Gastroesophageal sphincter (tissue), 4 donors: ENCODE data around the gene GJC3. TPM values are rescaled to one million over a fixed set of nuclear protein-coding genes. Genes with fewer than 3 reads are reported as not detected.

Source experiments
- ATAC-seq: fragments of 150-250 bp; one replicate; pipeline ENCODE4 v1.9.1; 2016; ENCODE audit warnings: mild to moderate bottlenecking, moderate library complexity
- H3K27ac ChIP-seq, 4 donors: fragments of 200-600 bp; sonication (generic) in 3 of 4; 1 replicate in 3 of 4; 2 replicates in 1 of 4; pipeline ENCODE4 v1.5.1; 2016 to 2019
- H3K27me3 ChIP-seq: fragments of 200-600 bp; sonication (generic); one replicate; pipeline ENCODE4 v1.5.1; 2019
- H3K36me3 ChIP-seq, 2 donors: fragments of 200-600 bp; sonication (generic); one replicate each; pipeline ENCODE4 v1.5.1; 2019; ENCODE audit warnings: control low read depth in 1 of 2
- H3K4me1 ChIP-seq, 3 donors: fragments of 200-600 bp; sonication (generic); 1 replicate in 2 of 3; 2 replicates in 1 of 3; pipeline ENCODE4 v1.5.1; 2016 to 2019; ENCODE audit warnings: control low read depth in 2 of 3
- H3K4me3 ChIP-seq, 2 donors: fragments of 200-600 bp; sonication (generic); one replicate each; pipeline ENCODE4 v1.5.1; 2019; ENCODE audit warnings: mild to moderate bottlenecking in 1 of 2, moderate library complexity in 1 of 2
- H3K9me3 ChIP-seq, 3 donors: fragments of 200-600 bp; sonication (generic); one replicate each; pipeline ENCODE4 v1.5.1; 2017 to 2019; ENCODE audit warnings: control low read depth in 2 of 3
- CTCF ChIP-seq, 4 experiments: fragments of 200-600 bp in 2 of 4; fragments of 450-650 bp in 2 of 4; sonication (generic) in 1 of 4; IDR thresholded peaks; one replicate each; pipeline ENCODE4 v1.5.1; 2017 to 2019; ENCODE audit warnings: antibody characterized with exemption in 4 of 4, mild to moderate bottlenecking in 2 of 4, moderate library complexity in 2 of 4
- EP300 ChIP-seq: sonication (generic); formaldehyde crosslinking; IDR thresholded peaks from one replicate; pipeline ENCODE4 v1.6.1; 2017; ENCODE audit warnings: antibody characterized with exemption, mild to moderate bottlenecking
- POLR2A ChIP-seq, 2 donors: fragments of 450-650 bp; IDR thresholded peaks; one replicate each; pipeline ENCODE4 v1.6.1; 2017; ENCODE audit warnings: antibody characterized with exemption in 2 of 2, mild to moderate bottlenecking in 2 of 2, moderate library complexity in 1 of 2
- POLR2AphosphoS5 ChIP-seq: sonication (generic); formaldehyde crosslinking; IDR thresholded peaks from one replicate; pipeline ENCODE4 v1.6.1; 2017; ENCODE audit warnings: antibody characterized with exemption
- WGBS, 2 donors: methylation state at CpG; one replicate each; pipeline ENCODE4 v1.1.5; 2018; ENCODE audit warnings: low coverage in 1 of 2; 5-methylcytosine and 5-hydroxymethylcytosine counted together
- small RNA-seq, 4 donors: library from RNA; depleted of rRNA; stranded (forward); fragments of <200 nt; gene quantifications; one replicate each; pipeline ENCODE3, GENCODE V24; 2016
- total RNA-seq, 4 donors: library from RNA; depleted of rRNA; stranded (reverse); fragments of >200 nt; gene quantifications; one replicate each; pipeline ENCODE4 v1.1.0, GENCODE V29; 2016

GJC3 gene
- total RNA-seq, 4 donors from 2014 or later, result 0.62 TPM; not detected in 3

- WGBS, 2 donors, result 74 to 94% methylated on average over 3 of the region's 3 CpGs
- H3K36me3 ChIP-seq, result no peaks in the 10 kb centered on the region
- no peaks in the 10 kb centered on the region for H3K27me3 ChIP-seq
- no peaks in the 10 kb centered on the region for H3K4me1 ChIP-seq
- TF ChIP-seq POLR2AphosphoS5 (no peak), POLR2A (IDR thresholded peaks at IDR 0.05) (no peak), EP300 (no peak), CTCF (IDR thresholded peaks at IDR 0.05) (no peak)
- no peak within 1 kb of the TSS for H3K4me3 ChIP-seq
- no peak for ATAC-seq
- H3K9me3 ChIP-seq, result no peaks in the 10 kb centered on the region
- no peak within 1 kb of the TSS for H3K27ac ChIP-seq
Measured at GRCh38 chr7:99876933-99877332, 52.5 kb downstream of the GJC3 start, which contains the start of gene OR2AE1. Gene OR2AE1 (minus strand): TSS chr7:99877033. CDS start chr7:99877033, 0 bp downstream.

GRCh38 chr7:99876491-99876890 lies 52.9 kb downstream of the GJC3 start:
- no peaks in the 10 kb centered on the region for H3K36me3 ChIP-seq
- TF ChIP-seq CTCF (IDR thresholded peaks at IDR 0.05), result no peak
- no peak for TF ChIP-seq POLR2A (IDR thresholded peaks at IDR 0.05)
- no peak for TF ChIP-seq EP300
- TF ChIP-seq POLR2AphosphoS5, result no peak
- H3K4me1 ChIP-seq, result no peaks in the 10 kb centered on the region
- H3K9me3 ChIP-seq, result no peaks in the 10 kb centered on the region
- WGBS, 2 donors, result 83 to 85% methylated on average over 3 to 4 of the region's 5 CpGs
- H3K27ac ChIP-seq, result no peak overlapping the region
- ATAC-seq, result no peak
- no peaks in the 10 kb centered on the region for H3K27me3 ChIP-seq
- no peak overlapping the region for H3K4me3 ChIP-seq

Small RNAs within 50 kb of the gene (small RNA-seq; reads per million reads assigned to genes)
- gene RF00019 (0 reads per million in 4 donors), gene RF00561 (0 reads per million in 4 donors)

Other genes with a start within 250 kb of the GJC3 start
- 1 to 10 TPM in 3 of 4 donors, under 1 TPM in 1; 0.47 to 5.3 (median 1.9) TPM for gene CYP3A5, start 249.6 kb downstream of the GJC3 start, total RNA-seq
- not detected for gene CYP3A7, start 194.4 kb downstream of the GJC3 start, total RNA-seq
- not detected for gene CYP3A4, start 145.4 kb downstream of the GJC3 start, total RNA-seq
- not detected for gene CYP3A43, start 101.6 kb downstream of the GJC3 start, total RNA-seq
- not detected for gene OR2AE1, start 52.6 kb downstream of the GJC3 start, total RNA-seq
- 10 to 100 TPM; 25.3 to 32.2 (median 29.5) TPM for gene TRIM4, start 10.1 kb downstream of the GJC3 start, total RNA-seq
- 100 to 1,000 TPM in 1 of 4 donors, 1 to 10 TPM in 3; 1.5 to 128 (median 4.5) TPM for gene AZGP1, start 46.4 kb upstream of the GJC3 start, total RNA-seq
- gene ZKSCAN1, start 86.0 kb upstream of the GJC3 start, total RNA-seq, result 10 to 100 TPM; 31.6 to 35.5 (median 31.7) TPM
- gene ZSCAN21, start 120.2 kb upstream of the GJC3 start, total RNA-seq, result 10 to 100 TPM; 14.0 to 21.9 (median 20.9) TPM
- gene ZNF3, start 152.1 kb upstream of the GJC3 start, total RNA-seq, result 10 to 100 TPM; 18.9 to 30.2 (median 20.6) TPM
- 10 to 100 TPM; 40.7 to 83.6 (median 62.9) TPM for gene COPS6, start 159.3 kb upstream of the GJC3 start, total RNA-seq
- 10 to 100 TPM; 30.7 to 52.0 (median 45.1) TPM for gene MCM7, start 171.8 kb upstream of the GJC3 start, total RNA-seq
- 10 to 100 TPM; 21.8 to 29.3 (median 24.7) TPM for gene AP4M1, start 172.0 kb upstream of the GJC3 start, total RNA-seq
- 100 to 1,000 TPM in 1 of 4 donors, 10 to 100 TPM in 3; 36.3 to 107 (median 68.7) TPM for gene TAF6, start 189.7 kb upstream of the GJC3 start, total RNA-seq
- gene CNPY4, start 190.0 kb upstream of the GJC3 start, total RNA-seq, result 10 to 100 TPM; 13.0 to 21.0 (median 14.8) TPM
- gene MBLAC1, start 197.3 kb upstream of the GJC3 start, total RNA-seq, result 1 to 10 TPM; 4.8 to 8.1 (median 6.6) TPM
- 100 to 1,000 TPM; 109 to 228 (median 148) TPM for gene LAMTOR4, start 219.3 kb upstream of the GJC3 start, total RNA-seq
- 1 to 10 TPM; 3.0 to 7.8 (median 7.3) TPM for gene TRAPPC14, start 229.1 kb upstream of the GJC3 start, total RNA-seq
- 1 to 10 TPM; 2.0 to 3.6 (median 2.8) TPM for gene GAL3ST4, start 239.0 kb upstream of the GJC3 start, total RNA-seq
- gene GPC2, start 247.8 kb upstream of the GJC3 start, total RNA-seq, result 1 to 10 TPM in 3 of 4 donors, under 1 TPM in 1; 0.39 to 3.4 (median 2.0) TPM
- gene STAG3, start 248.3 kb upstream of the GJC3 start, total RNA-seq, result under 1 TPM in 1 of 4 donors, not detected in 3; 0.47 TPM